Peyer's patch (tissue), 4 donors: ENCODE results near the gene PDE12. TPM values are rescaled to one million over a fixed set of nuclear protein-coding genes. Genes with fewer than 3 reads are reported as not detected.

Source experiments
- DNase-seq, 3 donors: peaks; one replicate each; pipeline ENCODE4 v3.0.0-alpha.2; 2017 to 2019
- H3K27ac ChIP-seq, 4 donors: fragments of 200-600 bp; sonication (generic); one replicate each; pipeline ENCODE4 v1.5.1; 2016 to 2019
- H3K27me3 ChIP-seq, 2 donors: fragments of 200-600 bp; sonication (generic); one replicate each; pipeline ENCODE4 v1.5.1; 2019
- H3K36me3 ChIP-seq, 3 donors: fragments of 200-600 bp; sonication (generic); one replicate each; pipeline ENCODE4 v1.5.1; 2016 to 2019
- H3K4me1 ChIP-seq, 4 donors: fragments of 200-600 bp; sonication (generic); one replicate each; pipeline ENCODE4 v1.5.1; 2016 to 2019
- H3K4me3 ChIP-seq, 4 donors: fragments of 200-600 bp; sonication (generic); 1 replicate in 3 of 4; 2 replicates in 1 of 4; pipeline ENCODE4 v1.5.1; 2016 to 2019; ENCODE audit warnings: mild to moderate bottlenecking in 1 of 4
- H3K9me3 ChIP-seq, 4 donors: fragments of 200-600 bp; sonication (generic); one replicate each; pipeline ENCODE4 v1.5.1; 2016 to 2019; ENCODE audit warnings: mild to moderate bottlenecking in 1 of 4
- CTCF ChIP-seq, 6 experiments: fragments of 450-650 bp in 4 of 6; fragments of 200-600 bp in 2 of 6; sonication (generic) in 1 of 6; IDR thresholded peaks; one replicate each; pipeline ENCODE4 v1.5.1; 2017 to 2019; ENCODE audit warnings: antibody characterized with exemption in 6 of 6, mild to moderate bottlenecking in 3 of 6, moderate library complexity in 1 of 6
- POLR2A ChIP-seq, 2 donors: fragments of 450-650 bp; IDR thresholded peaks; one replicate each; pipeline ENCODE4 v1.5.1; 2017; ENCODE audit warnings: antibody characterized with exemption in 2 of 2, mild to moderate bottlenecking in 2 of 2, moderate library complexity in 2 of 2
- total RNA-seq, 4 donors: library from RNA; depleted of rRNA; stranded (reverse); fragments of >200 nt; gene quantifications; one replicate each; pipeline ENCODE4 v1.1.0, GENCODE V29; 2016

PDE12 gene
- total RNA-seq, 4 donors from 2014 or later, result 16.5 to 25.9 (median 22.2) TPM

GRCh38 chr3:57544181-57545125 lies 11.6 kb upstream of the PDE12 start, which contains the start of gene DNAH12:
DNAH12 (minus strand) TSS chr3:57544344; CDS start chr3:57542870, 1,474 bp downstream.
- no peak for DNase-seq
- H3K9me3 ChIP-seq, result no peaks in the 10 kb centered on the region
- no peaks in the 10 kb centered on the region for H3K36me3 ChIP-seq
- no peaks in the 10 kb centered on the region for H3K27me3 ChIP-seq
- no peak within 1 kb of the TSS for H3K27ac ChIP-seq
- peaks cover 0 to 9% (median 2%) of the 10 kb centered on the region in 4 donors for H3K4me1 ChIP-seq
- TF ChIP-seq POLR2A (IDR thresholded peaks at IDR 0.05) (no peak), CTCF (IDR thresholded peaks at IDR 0.05) (no peak)
- peak within 1 kb of the TSS in 2 of 4 donors; percentile 0 to 33 for H3K4me3 ChIP-seq

- DNase-seq, result no peak
- no peaks in the 10 kb centered on the region for H3K36me3 ChIP-seq
- TF ChIP-seq POLR2A (IDR thresholded peaks at IDR 0.05) (no peak), CTCF (IDR thresholded peaks at IDR 0.05) (no peak)
- H3K27ac ChIP-seq, result no peak overlapping the region
- no peaks in the 10 kb centered on the region for H3K27me3 ChIP-seq
- H3K9me3 ChIP-seq, result no peaks in the 10 kb centered on the region
- H3K4me1 ChIP-seq, result peaks cover 0 to 9% (median 2%) of the 10 kb centered on the region in 4 donors
- H3K4me3 ChIP-seq, result no peak overlapping the region
Measured at GRCh38 chr3:57545636-57546268, 10.3 kb upstream of the PDE12 start.

- H3K9me3 ChIP-seq, result no peaks in the 10 kb centered on the region
- DNase-seq, result no peak
- no peaks in the 10 kb centered on the region for H3K27me3 ChIP-seq
- H3K36me3 ChIP-seq, result no peaks in the 10 kb centered on the region
- TF ChIP-seq POLR2A (IDR thresholded peaks at IDR 0.05), result no peak
- no peak for TF ChIP-seq CTCF (IDR thresholded peaks at IDR 0.05)
- H3K4me1 ChIP-seq, result peaks cover 0 to 9% (median 2%) of the 10 kb centered on the region in 4 donors
- H3K4me3 ChIP-seq, result no peak overlapping the region
- H3K27ac ChIP-seq, result no peak overlapping the region
Measured at GRCh38 chr3:57546616-57547015, 9.5 kb upstream of the PDE12 start.

GRCh38 chr3:57555306-57555705 lies 768 bp upstream of the PDE12 start:
- Histone ChIP-seq H3K4me1 (peaks cover 0 to 32% (median 16%) of the 10 kb centered on the region in 4 donors), H3K4me3 (peak overlapping the region; percentile 76 to 91 (median 86)), H3K27me3 (no peaks in the 10 kb centered on the region), H3K36me3 (peaks cover 0 to 15% (median 0%) of the 10 kb centered on the region in 3 donors), H3K9me3 (no peaks in the 10 kb centered on the region), H3K27ac (peak overlapping the region; percentile 89 to 92 (median 91))
- no peak for DNase-seq
- TF ChIP-seq POLR2A (IDR thresholded peaks at IDR 0.05) (no peak), CTCF (IDR thresholded peaks at IDR 0.05) (no peak)

GRCh38 chr3:57556459-57557084 lies 498 bp downstream of the PDE12 start:
- Histone ChIP-seq H3K36me3 (peaks cover 0 to 20% (median 0%) of the 10 kb centered on the region in 3 donors), H3K27ac (peak overlapping the region; percentile 89 to 92 (median 91)), H3K4me1 (peaks cover 0 to 32% (median 16%) of the 10 kb centered on the region in 4 donors), H3K9me3 (no peaks in the 10 kb centered on the region), H3K27me3 (no peaks in the 10 kb centered on the region), H3K4me3 (peak overlapping the region; percentile 76 to 91 (median 86))
- peak in 2 of 3 donors; percentile 27 to 54 for DNase-seq
- TF ChIP-seq CTCF (IDR thresholded peaks at IDR 0.05) (no peak), POLR2A (IDR thresholded peaks at IDR 0.05) (no peak)
